HG02678 (cell line): ENCODE data around the gene ARAP1.

Experiments used
- ATAC-seq: cut with Tn5 transposase; IDR thresholded peaks from one replicate; pipeline ENCODE4 v1.9.1; 2021; ENCODE audit warnings: mild to moderate bottlenecking, moderate library complexity; ENCODE audit not compliant: unreplicated experiment

ARAP1 gene

DNA sequence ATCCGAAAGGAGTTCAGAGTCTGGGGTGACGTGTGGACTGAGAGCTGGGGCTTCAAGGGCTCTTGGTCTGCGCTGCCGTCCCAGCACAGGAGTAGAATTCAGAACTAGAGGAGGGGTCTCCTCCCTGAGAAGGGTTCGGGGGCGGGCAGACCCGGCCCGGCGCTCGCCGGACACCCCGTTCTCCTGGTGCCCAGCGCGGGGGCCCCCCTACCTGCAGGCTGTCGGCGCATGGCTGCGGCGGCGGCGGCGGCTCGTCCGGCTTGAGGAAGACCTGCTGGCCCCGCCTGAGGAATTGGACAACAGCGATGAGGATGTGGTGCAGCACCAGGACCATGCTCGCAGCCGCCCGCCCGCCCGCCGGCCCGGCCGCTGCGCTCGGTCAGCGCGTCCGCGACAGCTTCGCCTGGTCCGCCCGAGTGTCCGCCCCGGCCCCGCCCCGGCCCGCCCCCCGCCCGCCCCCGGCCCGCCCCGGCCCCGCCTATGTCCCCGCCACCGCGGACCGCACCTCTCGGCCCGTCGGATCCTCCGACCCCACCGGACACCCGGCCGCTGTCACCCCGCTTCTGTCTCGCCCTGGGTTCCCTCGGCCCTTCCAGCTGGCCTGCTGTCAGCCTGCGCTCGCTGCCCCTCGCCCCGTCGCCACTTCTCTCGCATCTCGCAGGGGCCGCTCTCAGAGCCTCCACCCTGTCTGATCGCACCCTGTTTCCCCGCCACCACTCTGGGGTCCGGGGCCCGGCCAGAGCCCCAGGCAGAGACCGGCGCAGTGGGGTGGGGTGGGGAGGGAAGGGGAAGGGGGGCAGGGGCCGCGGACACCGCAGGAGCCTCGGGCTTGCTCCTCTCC is 109.9 kb downstream of the ARAP1 start:
- no peak for ATAC-seq

DNA sequence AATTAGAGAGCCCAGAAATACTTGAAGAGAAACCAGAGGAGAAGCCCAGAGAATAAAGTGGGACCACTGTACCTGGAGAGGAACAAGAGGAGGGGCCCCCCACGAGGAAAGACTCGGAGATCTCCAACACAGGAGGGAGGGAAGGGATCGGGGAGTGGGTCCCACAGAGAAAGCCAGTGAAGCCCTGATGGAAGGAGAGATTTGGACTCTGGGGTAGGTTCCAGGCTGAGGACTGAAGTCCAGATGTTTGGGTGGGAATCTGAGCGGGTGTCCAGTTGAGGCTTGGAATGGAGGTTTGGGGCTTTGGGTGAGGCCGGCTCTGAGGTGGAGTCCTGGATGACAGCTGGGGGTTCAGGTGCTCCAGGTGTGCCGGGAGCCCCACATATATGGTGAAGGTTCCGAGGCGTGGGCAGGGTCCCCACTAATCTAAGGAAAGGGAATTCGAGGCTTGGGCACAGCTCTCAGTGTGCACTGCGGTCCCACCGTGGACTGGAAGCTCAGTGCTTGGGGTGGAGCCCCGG is 110.6 kb downstream of the ARAP1 start:
- ATAC-seq: no peak

DNA sequence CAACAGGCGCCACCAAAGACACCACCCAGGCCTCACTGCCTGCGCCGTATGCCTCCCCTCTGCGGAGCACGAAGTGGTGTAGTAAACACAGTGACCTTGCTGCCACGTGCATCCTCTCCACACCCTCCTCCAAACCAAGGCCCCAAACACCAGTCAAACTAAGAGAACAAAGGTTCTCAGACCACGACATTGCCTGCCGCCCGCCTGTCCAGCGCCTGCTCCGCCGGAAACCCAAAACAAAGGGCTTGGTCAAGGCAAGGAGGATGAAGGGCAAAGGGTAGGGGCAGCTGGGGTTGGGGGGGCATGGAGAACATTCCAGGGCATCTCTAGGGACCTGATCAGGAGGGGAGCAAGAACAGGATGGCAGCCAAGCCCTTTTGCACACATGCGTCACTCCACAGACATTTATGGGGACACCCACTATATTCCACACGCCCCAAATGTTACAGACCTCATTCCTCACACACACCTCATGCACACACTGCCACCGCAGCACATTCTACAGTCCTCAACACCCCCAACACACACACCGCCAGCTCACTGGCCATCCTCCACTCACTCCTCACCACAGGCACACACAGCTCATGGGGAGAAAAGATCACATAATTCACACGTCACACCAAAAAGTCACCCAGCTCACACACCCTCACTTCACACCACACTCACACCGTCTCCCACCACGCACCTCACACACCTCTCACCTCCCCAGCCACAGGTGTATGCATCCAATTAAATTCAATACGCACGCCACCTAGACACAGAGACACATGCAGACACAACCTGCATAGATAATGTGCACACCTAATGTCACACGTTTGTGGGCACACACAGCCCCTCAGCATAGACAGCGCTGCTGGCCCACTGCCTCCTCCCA is 112.5 kb downstream of the ARAP1 start:
- ATAC-seq: no peak

DNA sequence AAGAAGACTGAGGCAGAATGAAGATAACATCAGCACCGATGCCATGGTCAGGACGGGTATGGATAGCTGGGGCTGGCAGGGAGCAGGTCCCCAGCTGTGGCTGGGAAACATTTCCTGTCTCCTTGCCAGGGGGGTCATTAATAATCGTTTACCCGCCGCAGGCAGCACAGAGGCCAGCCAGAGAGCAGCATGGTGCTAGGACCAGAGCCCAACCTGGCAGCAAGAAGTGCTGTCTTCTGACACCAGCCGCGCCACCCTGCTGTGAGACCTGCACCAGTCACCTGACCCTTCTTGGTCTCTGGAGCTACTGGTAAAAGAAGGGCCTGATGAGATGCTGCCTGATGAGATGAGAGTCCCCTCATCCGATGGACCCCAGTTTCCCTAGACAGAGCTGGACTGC is 114.3 kb downstream of the ARAP1 start:
- ATAC-seq: no peak

DNA sequence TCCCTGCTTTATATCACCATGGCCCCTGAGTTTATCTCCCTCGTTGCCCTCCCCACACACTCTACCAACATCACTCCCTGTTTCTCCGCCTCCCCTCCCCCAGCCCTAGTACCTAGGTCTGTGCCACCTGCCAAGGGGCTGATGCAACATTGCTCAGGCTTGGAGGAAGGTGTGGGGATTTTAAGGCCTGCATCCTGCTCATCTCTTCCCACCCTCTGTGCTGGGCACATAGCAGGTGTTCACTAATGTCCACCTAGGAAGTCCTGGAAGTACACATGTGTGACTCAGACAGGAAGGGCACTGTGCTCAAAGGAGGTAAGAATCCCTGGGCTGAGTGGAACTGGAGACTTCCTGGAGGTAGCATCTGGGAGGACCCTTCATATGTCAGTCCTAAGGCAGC is 115.0 kb downstream of the ARAP1 start:
- ATAC-seq: no peak

DNA sequence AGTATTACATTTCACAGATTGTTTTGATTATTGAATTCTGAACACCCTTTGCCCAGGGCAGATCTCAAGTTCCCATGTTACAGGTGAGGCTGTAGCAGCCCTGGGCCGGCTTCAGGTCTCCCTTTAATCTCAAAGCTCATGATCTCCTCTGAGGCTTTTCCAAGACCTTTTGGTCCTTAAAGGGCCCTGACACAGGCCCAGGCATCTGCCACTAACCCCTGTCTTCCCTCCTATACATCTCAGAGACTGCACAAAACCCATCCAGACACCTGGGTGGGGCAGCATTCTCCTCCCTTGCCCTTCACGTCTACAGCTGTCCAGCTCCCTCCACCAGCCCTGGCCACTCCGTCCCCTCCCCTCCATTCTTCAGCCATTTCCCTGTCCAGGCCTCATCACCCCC is 115.8 kb downstream of the ARAP1 start:
- ATAC-seq: no peak

DNA sequence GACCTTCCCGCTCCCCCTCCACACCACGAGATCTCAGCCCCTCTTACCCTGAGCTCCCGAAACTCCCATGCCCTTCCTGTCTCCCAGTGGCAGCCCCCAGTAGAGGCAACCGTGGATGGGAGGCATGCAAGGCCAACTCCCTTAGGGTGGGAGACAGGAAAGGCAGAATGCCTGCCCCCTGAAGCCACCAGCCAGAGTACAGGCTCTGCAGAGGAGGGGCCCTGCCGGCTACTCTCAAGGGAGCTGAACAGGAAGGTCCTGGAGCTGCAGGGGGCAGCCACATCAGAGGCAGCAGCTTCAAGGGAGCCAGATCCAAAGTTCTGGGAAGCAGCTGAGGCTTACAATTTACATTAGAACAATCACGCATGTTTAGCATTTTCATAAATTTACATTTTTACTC is 116.3 kb downstream of the ARAP1 start:
- no peak for ATAC-seq

DNA sequence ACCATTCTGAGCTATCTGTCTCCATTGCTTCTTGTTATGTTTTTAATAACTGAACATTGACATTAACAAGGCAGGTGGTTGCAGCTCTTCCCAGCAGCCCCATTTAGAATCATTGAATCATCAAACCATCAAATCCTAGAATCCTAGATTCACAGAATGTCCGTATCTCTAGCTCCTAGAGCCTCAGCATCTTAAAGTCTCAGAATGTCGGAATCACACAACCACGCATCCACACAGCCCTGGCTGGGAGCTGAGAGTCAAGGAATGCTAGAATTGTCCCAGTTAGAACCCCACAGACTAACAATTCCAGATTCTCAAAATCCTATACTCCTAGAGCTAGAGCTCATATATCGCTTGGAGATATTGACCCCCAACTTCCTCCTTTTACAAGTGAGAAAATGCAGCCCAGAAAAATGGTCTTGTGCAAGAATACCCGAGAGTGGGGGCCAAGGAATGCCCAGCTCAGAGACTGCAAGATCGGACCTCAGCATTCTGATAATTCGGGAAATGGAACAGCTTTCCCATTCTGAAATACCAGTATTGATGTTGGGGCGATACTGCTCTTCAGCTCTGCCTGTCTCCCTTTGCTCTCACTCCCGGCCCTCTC is 116.8 kb downstream of the ARAP1 start:
- no peak for ATAC-seq
